Stimulated activated naive CD8-positive, alpha-beta T cell treated with anti-CD3 and anti-CD28 coated beads, Interleukin-15, Interleukin-2, amounts not matched to agents 100 U/mL and 50 U/mL, for 24 hours (primary cell): ENCODE measurements around the gene MRGPRD.

Experiments used
- ATAC-seq: fragments of 150-1000 bp; cut with Tn5 transposase; one replicate; pipeline ENCODE4 v1.10.0; 2021
- DNase-seq: peaks from one replicate; pipeline ENCODE4 v3.0.0; 2021

MRGPRD gene

GRCh38 chr11:68980776-68981065 lies at the start of gene MRGPRD:
MRGPRD (minus strand) TSS chr11:68980986; CDS start chr11:68980986, 0 bp downstream.
- DNase-seq (no peak), ATAC-seq (no peak)

DNA sequence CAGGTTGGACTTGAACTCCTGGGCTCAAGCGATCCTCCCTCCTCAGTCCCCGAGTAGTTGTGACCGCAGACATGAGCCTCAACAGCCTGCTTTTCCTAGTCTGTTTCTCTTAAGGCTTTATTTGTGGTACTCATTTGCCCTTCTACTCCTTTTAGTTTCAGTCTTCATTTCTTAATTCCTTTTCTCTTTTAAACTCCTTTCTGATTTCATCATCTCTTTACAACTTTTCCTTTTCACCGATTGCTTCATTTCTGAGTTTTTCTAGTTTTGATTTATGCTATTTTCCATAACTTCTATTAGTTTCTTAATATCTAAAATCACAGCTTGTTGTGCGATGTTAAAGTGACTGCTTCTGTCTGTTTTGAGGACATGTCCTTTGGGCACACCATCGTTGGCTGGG lies 49.5 kb upstream of the MRGPRD start:
- ATAC-seq (no peak), DNase-seq (no peak)

DNA sequence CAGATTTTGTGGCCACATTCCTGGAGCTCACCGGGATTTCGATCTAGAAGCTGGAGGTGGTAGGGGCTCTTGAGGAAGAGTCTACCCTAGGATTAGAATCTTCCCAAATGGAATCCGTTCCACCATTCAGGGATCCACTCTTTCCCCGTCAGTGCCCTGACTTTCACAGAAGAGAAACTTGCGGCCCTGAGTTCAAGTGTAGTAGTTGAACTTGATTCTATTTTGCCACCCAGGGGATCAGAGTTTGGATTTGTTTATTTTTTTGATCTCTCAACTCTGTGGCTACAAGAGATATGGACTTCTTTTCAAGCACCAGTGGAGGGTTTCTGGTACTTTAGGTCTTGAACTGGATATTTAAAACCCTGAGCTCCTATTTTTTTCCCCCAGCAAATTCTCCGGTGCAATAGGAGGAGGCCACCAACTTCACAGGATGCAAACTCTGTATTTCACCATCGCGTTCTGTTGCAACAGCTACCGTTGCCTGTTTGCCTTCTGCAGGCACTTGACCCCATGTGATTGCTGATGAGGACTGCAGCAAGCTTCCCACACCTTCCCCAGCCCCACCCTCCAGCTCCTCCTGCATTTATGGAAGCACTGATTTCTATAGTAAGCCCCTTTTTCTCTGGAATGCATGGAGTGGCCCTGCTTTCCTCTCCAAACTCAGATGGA lies 47.1 kb upstream of the MRGPRD start:
- DNase-seq = no peak
- ATAC-seq = no peak

GRCh38 chr11:69024509-69024908 lies 43.7 kb upstream of the MRGPRD start:
- ATAC-seq (no peak), DNase-seq (no peak)

DNA sequence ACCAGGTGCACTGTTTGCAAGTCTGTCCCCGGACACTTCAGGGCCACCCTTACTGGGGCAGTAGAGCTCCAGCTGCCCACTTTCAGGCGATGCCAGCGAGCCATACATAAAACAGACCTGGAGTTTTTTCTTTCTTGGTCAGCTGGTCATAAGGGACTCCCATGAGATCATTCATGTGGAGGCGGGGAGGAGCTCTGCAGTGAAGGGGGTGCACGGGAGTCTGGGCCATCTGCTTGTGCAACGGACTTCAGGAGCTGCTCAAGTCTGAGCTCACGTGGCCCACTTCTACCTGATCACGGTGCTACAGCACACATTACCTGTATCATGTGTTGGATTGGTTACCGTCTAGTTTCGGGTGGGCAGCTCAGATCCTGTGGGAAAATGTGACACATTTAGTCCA lies 41.5 kb upstream of the MRGPRD start:
- no peak for DNase-seq
- ATAC-seq = no peak

DNA sequence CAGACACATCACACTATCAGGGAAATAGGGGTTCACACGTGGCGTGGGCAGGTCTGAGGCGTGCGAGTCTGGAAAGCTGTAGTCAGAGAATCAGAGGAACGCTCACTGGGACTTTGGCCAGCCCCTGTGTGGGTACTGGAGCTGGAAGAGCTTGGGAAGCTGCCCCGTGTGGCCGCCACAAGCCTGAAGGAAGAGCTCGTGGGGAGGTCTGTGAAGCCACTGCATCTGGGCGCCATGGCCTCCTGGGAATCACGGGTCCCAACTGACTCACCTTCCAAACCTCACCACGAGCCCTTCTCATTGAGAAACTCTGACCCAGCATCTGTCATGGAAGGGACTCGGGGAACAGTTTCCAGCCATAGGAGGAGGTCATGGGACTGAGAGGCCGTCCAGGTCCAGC lies 38.1 kb upstream of the MRGPRD start:
- no peak for DNase-seq

DNA sequence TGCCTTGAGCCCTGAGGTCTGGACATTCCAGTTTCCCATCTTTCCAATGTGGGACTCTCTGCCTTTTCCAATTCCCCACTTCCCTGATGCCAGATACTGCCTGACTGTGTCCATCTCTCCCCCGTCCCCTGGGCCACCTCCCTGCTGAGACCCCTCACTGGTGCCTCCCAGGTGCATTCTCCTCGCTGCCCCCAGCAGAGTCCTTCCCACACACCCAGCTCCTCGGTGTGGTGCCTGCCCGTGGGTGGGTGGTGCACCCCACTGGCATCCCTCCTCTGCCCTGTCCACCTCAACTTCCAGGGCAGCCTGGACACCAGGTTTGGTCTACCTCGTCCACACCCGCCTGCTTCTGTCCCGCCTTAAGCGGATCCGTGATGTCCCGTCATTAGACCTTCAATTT lies 37.2 kb upstream of the MRGPRD start:
- ATAC-seq (no peak), DNase-seq (no peak)

More for the DNA sequence above, 38.1 kb upstream of the MRGPRD start:
- ATAC-seq = no peak

DNA sequence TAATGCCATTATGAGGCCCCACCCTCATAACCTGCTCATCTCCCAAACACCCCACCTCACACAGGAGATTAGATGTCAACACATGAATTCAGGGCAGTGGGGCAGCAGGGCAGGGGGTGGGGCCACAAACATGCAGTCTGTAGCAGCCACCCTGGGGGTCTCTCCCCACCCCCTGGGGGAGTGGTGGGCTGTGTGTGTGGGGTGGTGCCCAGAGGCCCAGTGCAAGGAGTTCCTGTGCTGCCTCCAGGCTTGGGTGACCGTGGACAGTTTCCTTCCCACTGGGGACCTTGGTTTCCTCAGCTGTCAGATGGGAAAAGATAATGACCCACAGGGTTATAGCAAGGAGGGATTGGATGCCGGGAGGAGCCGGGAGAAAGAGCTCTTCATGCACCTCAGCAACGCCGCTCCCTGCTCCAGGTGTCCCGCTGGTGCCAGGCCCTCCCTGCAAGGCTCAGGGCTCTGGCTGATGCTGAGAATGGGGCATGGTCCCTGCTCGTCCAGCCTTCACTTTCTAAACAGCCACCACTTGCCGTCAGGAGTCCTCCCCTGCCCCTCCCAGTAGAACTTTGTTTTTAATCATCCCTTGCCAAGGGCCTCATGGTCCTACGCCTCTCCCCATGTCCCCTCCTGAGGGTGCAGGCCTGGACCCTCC lies 34.2 kb upstream of the MRGPRD start:
- ATAC-seq (no peak), DNase-seq (no peak)

- no peak for DNase-seq
- no peak for ATAC-seq
Observed at GRCh38 chr11:69014084-69014851, 33.5 kb upstream of the MRGPRD start.

DNA sequence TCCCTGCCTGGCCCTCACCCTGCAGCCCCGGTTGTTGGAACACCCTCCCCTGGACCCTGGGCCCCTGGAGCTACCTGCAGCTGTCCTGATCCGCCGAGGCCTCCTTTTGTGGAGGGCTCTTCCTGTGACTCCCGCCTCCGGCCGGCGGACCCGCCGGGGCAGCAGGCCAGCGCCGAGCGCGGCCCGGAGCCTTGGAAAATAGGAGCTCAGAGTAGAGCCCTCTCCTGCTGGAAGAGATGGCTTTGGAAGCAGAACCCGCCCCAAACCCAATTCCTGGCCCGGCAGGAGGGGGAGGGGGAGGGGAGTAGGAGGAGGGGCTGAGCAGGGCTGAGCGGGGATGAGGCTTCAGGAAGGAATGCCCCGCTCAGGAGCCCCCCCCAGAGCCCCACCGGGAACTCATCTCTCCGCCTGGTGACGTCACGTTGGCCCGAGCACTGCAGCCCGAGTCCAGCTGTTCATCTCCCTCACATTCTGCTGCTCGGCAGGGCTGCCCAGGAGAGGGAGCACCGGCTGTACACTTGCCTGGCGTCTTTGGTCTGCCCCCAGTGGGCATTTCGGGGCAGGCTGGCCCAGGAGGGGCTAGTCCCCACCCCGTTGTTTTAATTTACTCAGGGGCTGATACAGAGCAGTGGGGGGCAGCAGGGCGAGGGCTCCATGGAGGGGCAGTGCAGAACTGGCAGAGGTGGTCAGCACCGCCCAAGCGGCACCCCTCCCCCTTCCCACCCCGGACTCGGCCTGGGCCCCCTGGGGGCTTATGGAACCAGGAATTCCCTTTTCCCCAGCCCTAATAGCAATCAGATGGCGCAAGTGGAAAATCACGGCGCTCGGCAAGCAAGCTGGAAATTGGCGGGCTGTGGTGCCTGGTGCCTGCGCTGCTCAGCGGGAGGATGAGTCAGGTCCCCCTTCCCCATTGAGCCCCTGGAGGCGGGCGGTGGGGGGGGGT lies 32.5 kb upstream of the MRGPRD start, which contains the start of gene MRGPRF:
Gene MRGPRF, minus strand, starts transcription at position 238 of the 943 bp plus-strand sequence. CDS start 3,345 bp downstream, outside the sequence.
- ATAC-seq = no peak
- DNase-seq = no peak

- no peak for ATAC-seq
- no peak for DNase-seq
Observed at GRCh38 chr11:69012092-69013008, 31.6 kb upstream of the MRGPRD start.

DNA sequence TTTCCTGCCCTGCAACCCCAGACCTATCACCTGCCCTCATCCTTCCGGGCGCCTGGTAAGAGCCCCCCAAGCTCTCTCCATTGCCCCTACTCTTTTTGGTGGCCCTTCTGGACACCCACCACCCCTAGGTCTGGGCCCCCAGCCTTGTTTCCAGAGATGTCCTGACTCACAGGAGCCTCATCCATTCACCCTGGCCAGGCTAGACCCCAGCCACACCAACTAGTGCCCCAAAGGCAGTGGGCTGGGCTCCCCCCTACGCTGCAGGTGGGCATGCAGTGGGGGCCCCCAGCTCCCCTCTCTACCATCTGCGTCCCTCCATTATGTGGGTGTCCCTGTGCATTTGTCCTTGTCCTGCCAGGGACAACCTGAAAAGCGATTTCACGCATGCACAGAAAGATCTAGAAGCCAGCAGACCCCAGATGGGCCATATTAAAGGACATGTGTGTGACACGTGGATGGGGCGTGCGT lies 30.9 kb upstream of the MRGPRD start:
- no peak for ATAC-seq
- no peak for DNase-seq

DNA sequence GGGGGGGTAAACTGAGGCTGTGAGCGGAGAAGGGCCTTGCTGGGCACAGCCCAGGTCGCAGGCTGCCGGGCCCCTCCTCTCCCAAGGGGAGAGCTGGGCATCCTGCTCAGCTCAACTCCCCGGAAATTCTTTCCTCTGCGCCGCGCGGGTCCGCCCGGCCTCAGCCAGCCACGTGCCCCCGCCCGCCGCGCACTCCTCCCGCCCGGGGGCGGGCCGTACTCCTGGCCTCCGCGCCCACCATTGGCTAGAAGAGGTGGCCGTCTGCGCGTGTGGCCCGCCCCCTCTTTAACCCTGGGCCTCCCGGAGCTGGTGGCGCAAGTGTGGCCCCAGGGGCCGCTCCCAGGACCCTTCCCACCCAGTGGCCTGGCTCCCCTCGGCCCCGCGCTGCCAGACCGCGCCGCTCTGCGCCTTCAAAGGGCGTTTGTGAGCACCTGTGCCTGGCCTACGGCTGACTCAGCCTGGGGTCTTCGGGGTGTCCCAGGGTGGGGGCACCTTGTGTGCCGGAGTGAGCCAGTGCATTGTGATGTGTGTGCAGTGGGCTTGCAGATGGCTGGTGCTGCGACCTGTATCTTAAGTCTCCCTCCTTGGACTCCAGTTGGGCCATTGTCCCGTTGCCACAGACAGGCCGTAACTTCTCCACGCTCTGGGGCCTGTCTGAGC lies 30.3 kb upstream of the MRGPRD start:
- ATAC-seq (peak; percentile 41), DNase-seq (peak; percentile 55)

- DNase-seq (no peak), ATAC-seq (no peak)
Observed at GRCh38 chr11:69010361-69010891, 29.6 kb upstream of the MRGPRD start.

GRCh38 chr11:69009441-69010211 lies 28.8 kb upstream of the MRGPRD start:
- DNase-seq = no peak

DNA sequence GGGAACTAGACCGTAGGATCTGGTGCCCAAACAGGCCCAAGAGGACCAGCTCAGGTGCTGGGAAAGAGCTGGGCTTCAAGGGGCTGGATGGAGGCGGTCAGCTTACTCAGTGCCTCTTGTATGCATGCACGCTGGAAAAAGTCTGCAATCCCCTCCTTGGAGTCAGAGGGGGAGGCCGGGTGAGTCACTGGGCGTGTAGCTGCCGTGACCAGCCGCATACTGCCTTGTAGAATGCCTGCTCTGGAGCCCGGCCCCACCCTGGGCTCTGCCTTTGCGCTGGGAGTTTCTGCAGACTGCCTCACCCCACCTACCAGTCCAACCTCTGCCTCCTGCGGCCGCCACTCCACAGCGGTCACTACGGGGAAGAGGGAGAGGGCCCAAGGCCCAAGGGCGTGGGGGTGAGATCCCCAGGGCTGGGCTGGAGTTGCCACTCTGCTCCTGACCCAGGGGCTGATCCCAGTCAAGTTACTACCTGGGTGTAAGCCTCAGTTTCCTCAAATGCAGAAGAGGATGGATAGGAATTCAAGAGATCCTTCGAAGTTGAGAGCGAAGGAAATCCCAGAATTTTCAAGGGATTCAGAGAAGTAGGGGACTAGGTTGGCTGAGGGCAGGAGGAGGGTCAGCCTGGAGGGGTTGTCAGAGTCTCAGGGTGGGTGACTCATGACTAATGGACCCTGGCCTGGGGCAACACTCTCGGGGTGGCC lies 28.1 kb upstream of the MRGPRD start:
- DNase-seq = no peak
- ATAC-seq = no peak

More at GRCh38 chr11:69009441-69010211, 28.8 kb upstream of the MRGPRD start:
- ATAC-seq = no peak

DNA sequence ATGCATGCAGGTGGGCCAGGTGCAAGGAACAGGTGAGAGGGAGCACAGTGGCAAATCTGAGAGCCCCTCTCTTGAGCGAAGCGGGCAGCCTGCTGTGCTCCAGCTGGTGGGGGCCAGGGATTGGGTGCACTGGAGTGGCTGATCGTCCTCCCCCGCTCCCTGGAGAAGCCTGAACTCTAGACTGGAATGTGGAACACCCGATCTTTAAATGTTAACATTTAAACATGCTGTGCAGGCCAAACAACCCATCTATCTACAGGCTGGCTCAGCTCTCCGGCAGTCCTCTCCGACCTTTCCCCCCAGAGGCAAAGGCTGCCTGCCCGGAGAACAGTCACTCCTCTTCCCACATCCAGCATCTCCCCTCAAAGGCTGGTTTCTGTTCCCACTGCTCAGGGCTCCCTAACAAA lies 27.2 kb upstream of the MRGPRD start:
- no peak for DNase-seq
- ATAC-seq = no peak

DNA sequence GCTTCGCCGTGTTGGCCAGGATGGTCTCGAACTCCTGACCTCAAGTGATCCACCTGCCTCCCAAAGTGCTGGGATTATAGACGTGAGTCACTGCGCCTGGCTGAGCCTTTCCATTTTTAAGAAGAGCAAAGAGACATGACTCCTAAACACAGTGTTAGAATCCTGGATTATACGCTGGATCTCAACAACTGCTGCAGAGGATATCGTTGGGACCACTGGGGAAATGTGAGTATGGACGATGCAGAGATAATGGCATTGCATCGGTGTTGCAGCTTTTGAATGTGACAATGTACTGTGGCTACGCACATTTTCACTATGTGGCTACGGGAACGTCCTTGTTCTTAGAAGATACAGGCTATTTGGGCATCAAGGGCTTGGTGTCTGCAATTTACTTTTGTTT lies 26.0 kb upstream of the MRGPRD start:
- DNase-seq = no peak
- no peak for ATAC-seq
